IMR-90 (cell line): Measurements from ENCODE around the gene ZNF592. TPM values are rescaled to one million over a fixed set of nuclear protein-coding genes. Genes with fewer than 3 reads are reported as not detected.
A peak's percentile ranks its signal among the peaks of the same experiment; 100 is the strongest.

Experiments used
- ATAC-seq: fragments of 200-7000 bp; cut with Tn5 transposase; 2 replicates; pipeline ENCODE4 v1.9.1; 2020; ENCODE audit warnings: low read depth, mild to moderate bottlenecking, moderate library complexity
- BruUV-seq: library from RNA; stranded (reverse); fragments of 400-500 nt; replicated peaks from 2 replicates; lab custom pipeline; 2021; lab: Mats Ljungman, UMichigan
- CTCF ChIA-PET: fragments of 300-600 bp; formaldehyde crosslinking; extraction: SDS; loops from one replicate; lab custom pipeline; 2021; ENCODE audit warnings: antibody characterized with exemption; lab: Yijun Ruan, JAX
- POLR2A ChIA-PET: fragments of 300-600 bp; sonication (Branson Sonifier 250); formaldehyde crosslinking; loops from one replicate; lab custom pipeline; 2022; ENCODE audit warnings: antibody characterized with exemption; ENCODE audit not compliant: unreplicated experiment; lab: Charles Lee
- DNase-seq: peaks from one replicate; pipeline ENCODE4 v3.0.0; 2013
- H2AFZ ChIP-seq: replicated peaks from 2 replicates; pipeline ENCODE3; 2013; ENCODE audit warnings: low read length, mild to moderate bottlenecking; ENCODE audit not compliant: poor library complexity
- H2AK5ac ChIP-seq: 2 replicates; pipeline ENCODE4 v1.6.1; 2013; ENCODE audit warnings: low read depth, low read length, inconsistent platforms
- H2AK9ac ChIP-seq: replicated peaks from 2 replicates; pipeline ENCODE3; 2013; ENCODE audit warnings: mild to moderate bottlenecking, low read depth, low read length, moderate library complexity; ENCODE audit not compliant: poor library complexity
- H2BK120ac ChIP-seq: 2 replicates; pipeline ENCODE4 v1.6.1; 2013; ENCODE audit warnings: low read depth, low read length, inconsistent platforms
- H2BK15ac ChIP-seq: 3 replicates; pipeline ENCODE4 v1.6.1; 2013; ENCODE audit warnings: low read depth, low read length, inconsistent platforms
- H2BK20ac ChIP-seq: 2 replicates; pipeline ENCODE4 v1.6.1; 2013; ENCODE audit warnings: low read depth, mild to moderate bottlenecking, inconsistent platforms, low read length, moderate library complexity
- H2BK5ac ChIP-seq: 2 replicates; pipeline ENCODE4 v1.6.1; 2013; ENCODE audit warnings: mild to moderate bottlenecking, low read depth, low read length, inconsistent platforms; ENCODE audit not compliant: poor library complexity, severe bottlenecking
- H3K14ac ChIP-seq: replicated peaks from 2 replicates; pipeline ENCODE4 v1.6.1; 2013; ENCODE audit warnings: low read depth, low read length, inconsistent platforms
- H3K18ac ChIP-seq: 2 replicates; pipeline ENCODE4 v1.6.1; 2013; ENCODE audit warnings: low read depth, low read length, control low read depth
- H3K23ac ChIP-seq: 2 replicates; pipeline ENCODE4 v1.6.1; 2013; ENCODE audit warnings: low read depth, low read length, inconsistent platforms
- H3K27ac ChIP-seq: 2 replicates; pipeline ENCODE4 v1.5.1; 2013; ENCODE audit warnings: mild to moderate bottlenecking, control low read depth, low read length; ENCODE audit not compliant: insufficient read depth
- H3K27me3 ChIP-seq: 2 replicates; pipeline ENCODE4 v1.6.1; 2013; ENCODE audit warnings: low read length; ENCODE audit not compliant: control insufficient read depth, insufficient read depth
- H3K36me3 ChIP-seq: 2 replicates; pipeline ENCODE4 v1.6.1; 2013; ENCODE audit warnings: low read length, mixed read lengths; ENCODE audit not compliant: control insufficient read depth, insufficient read depth
- H3K4ac ChIP-seq: 2 replicates; pipeline ENCODE4 v1.6.1; 2013; ENCODE audit warnings: low read depth, low read length, inconsistent platforms
- H3K4me1 ChIP-seq: 2 replicates; pipeline ENCODE4 v1.6.1; 2013; ENCODE audit warnings: low read length, mixed read lengths; ENCODE audit not compliant: control insufficient read depth, insufficient read depth
- H3K4me2 ChIP-seq: 2 replicates; pipeline ENCODE4 v1.6.1; 2013; ENCODE audit warnings: low read depth, mild to moderate bottlenecking, control low read depth, low read length, moderate library complexity
- H3K4me3 ChIP-seq: 2 replicates; pipeline ENCODE4 v1.5.1; 2013; ENCODE audit warnings: low read depth, mild to moderate bottlenecking, control low read depth, low read length, moderate library complexity; ENCODE audit not compliant: insufficient read depth
- H3K56ac ChIP-seq: 2 replicates; pipeline ENCODE4 v1.6.1; 2013; ENCODE audit warnings: low read length, inconsistent platforms; ENCODE audit not compliant: insufficient read depth; ENCODE audit errors: extremely low read depth
- H3K79me1 ChIP-seq, 2 experiments: 2 replicates each; pipeline ENCODE4 v1.6.1; 2013; ENCODE audit warnings: low read length in 2 of 2, inconsistent platforms in 1 of 2, low read depth in 1 of 2
- H3K9ac ChIP-seq: 2 replicates; pipeline ENCODE4 v1.6.1; 2013; ENCODE audit warnings: low read depth, low read length, control low read depth
- H3K9me1 ChIP-seq: 2 replicates; pipeline ENCODE4 v1.6.1; 2013; ENCODE audit warnings: low read length, inconsistent platforms; ENCODE audit not compliant: insufficient read depth
- H3K9me3 ChIP-seq: 2 replicates; pipeline ENCODE4 v1.6.1; 2013; ENCODE audit warnings: low read length; ENCODE audit not compliant: control insufficient read depth, insufficient read depth
- H4K20me1 ChIP-seq: 2 replicates; pipeline ENCODE4 v1.6.1; 2013; ENCODE audit warnings: low read length, inconsistent platforms; ENCODE audit not compliant: insufficient read depth
- H4K5ac ChIP-seq: 2 replicates; pipeline ENCODE4 v1.6.1; 2013; ENCODE audit warnings: mild to moderate bottlenecking, low read depth, low read length, control low read depth
- H4K8ac ChIP-seq, 2 experiments: 2 replicates each; pipeline ENCODE4 v1.6.1; 2013; ENCODE audit warnings: low read depth in 2 of 2, low read length in 2 of 2, control low read depth in 1 of 2, inconsistent platforms in 1 of 2
- H4K91ac ChIP-seq: 2 replicates; pipeline ENCODE4 v1.6.1; 2013; ENCODE audit warnings: low read depth, low read length, inconsistent platforms; ENCODE audit not compliant: insufficient read depth
- RAD21 ChIP-seq: IDR thresholded peaks from 2 replicates; pipeline ENCODE4 v1.6.1; 2012; ENCODE audit warnings: low read length, improper control_type of control experiment
- SMC3 ChIP-seq: fragments of 150-350 bp; IDR thresholded peaks from 2 replicates; pipeline ENCODE4 v1.6.1; 2016; ENCODE audit warnings: low read depth, mild to moderate bottlenecking, antibody characterized with exemption, low read length, moderate library complexity
- WGBS, 2 experiments: methylation state at CpG; one replicate each; pipeline versions ENCODE4 v1.1.5 to v1.1.7; 2013; ENCODE audit warnings: missing lambda C conversion rate in 2 of 2; ENCODE audit not compliant: insufficient read length in 1 of 2; ENCODE audit errors: extremely low coverage in 2 of 2; 5-methylcytosine and 5-hydroxymethylcytosine counted together
- dilution Hi-C: fragments of 300-500 bp; cut with HindIII; formaldehyde crosslinking; loops from one replicate; pipeline ENCODE4 v1.14.3; 2018; ENCODE audit warnings: low sequenced_read_pairs; ENCODE audit not compliant: unreplicated experiment
- in situ Hi-C: fragments of 300-500 bp; cut with MboI; formaldehyde crosslinking; loops from 3 replicates; pipeline ENCODE4 v1.14.3; 2019; ENCODE audit warnings: low sequenced_read_pairs, inconsistent platforms, mixed read lengths
- intact Hi-C: fragments of 100-400 bp; cut with micrococcal nuclease; formaldehyde crosslinking; loops from 2 replicates; pipeline ENCODE4 v1.10.0; 2022
- polyA plus RNA-seq, 3 experiments: library from polyadenylated mRNA; depleted of rRNA; stranded (reverse); fragments of >200 nt; gene quantifications; 2 replicates each; pipeline ENCODE4 v1.2.3, GENCODE V29; 2012; ENCODE audit warnings: low replicate concordance in 1 of 3
- total RNA-seq: library from RNA; depleted of rRNA; stranded (reverse); fragments of >200 nt; gene quantifications from 2 replicates; pipeline ENCODE4 v1.2.3, GENCODE V29; 2012

ZNF592 gene
- total and polyA plus RNA-seq, 2 of the 4 experiments (the other 2 are of a cell fraction), result 4.3 to 10.2 TPM

- Histone ChIP-seq H3K36me3 (no peaks in the 10 kb centered on the region), H3K9me1 (no peaks in the 10 kb centered on the region; the same call in 1 of the 2 replicates), H3K4me2 (no peak overlapping the region), H2AK9ac (no peak overlapping the region), H2BK120ac (no peak overlapping the region), H2BK15ac (no peak overlapping the region), H3K9ac (no peak overlapping the region), H2BK5ac (no peak overlapping the region), H2AK5ac (no peak overlapping the region), H3K4ac (no peak overlapping the region), H4K91ac (no peak overlapping the region), H3K4me1 (no peaks in the 10 kb centered on the region), H3K23ac (no peak overlapping the region), H3K4me3 (no peak overlapping the region), H4K8ac (no peak overlapping the region), H3K27ac (no peak overlapping the region), H2BK20ac (no peak overlapping the region), H3K79me1 (no peaks in the 10 kb centered on the region), H3K18ac (no peak overlapping the region), H3K9me3 (no peaks in the 10 kb centered on the region), H3K27me3 (peaks cover 34% of the 10 kb centered on the region), H4K5ac (no peak overlapping the region), H3K56ac (no peak overlapping the region), H2AFZ (peak overlapping the region; percentile 8), H4K20me1 (peaks cover 3% of the 10 kb centered on the region; the same call in 1 of the 2 replicates), H3K14ac (no peak overlapping the region)
- no peak for ATAC-seq
- TF ChIP-seq SMC3 (no peak), RAD21 (peak; percentile 36)
- dilution Hi-C loops (no loop called here), intact Hi-C loops (no loop called here), in situ Hi-C loops (no loop called here)
- CTCF ChIA-PET, result interaction anchor here (1.8 kb wide), 1 partner anchor 102 kb away, joined by 4 read pairs; no protein-coding TSS in a partner anchor
- POLR2A ChIA-PET, result no interaction called here
- no peak for DNase-seq
- no CpG with 5 or more reads among the region's 6 CpGs for WGBS, 2 experiments
- BruUV-seq, result no TSS peak
These were observed 78.0 kb downstream of the ZNF592 start for GRCh38 chr15:84826369-84826823.
